ENCODE measurements around the gene NEK4. TPM values are rescaled to one million over a fixed set of nuclear protein-coding genes. Genes with fewer than 3 reads are reported as not detected.

Gene NEK4
- total and polyA plus RNA-seq, 2 donors (not counting 1 experiment from before 2014, with no cell fraction given) = 9.0 to 33.8 TPM

- Histone ChIP-seq H3K9ac (ENCODE audit: low read length) (peak overlapping the region; percentile 82), H4K20me1 (ENCODE audit: control insufficient read depth, insufficient read depth, low read length, poor library complexity, severe bottlenecking) (peaks cover 19% of the 10 kb centered on the region), H3K36me3 (replicated peaks in 1 of 2; ENCODE audit: control extremely low read depth in 1 of 2, control insufficient read depth in 1 of 2, extremely low read depth in 1 of 2, insufficient read depth in 2 of 2, low read length in 1 of 2) (peaks cover 0 to 36% of the 10 kb centered on the region in 2 experiments), H2AFZ (ENCODE audit: insufficient read depth, low read depth, low read length, poor library complexity, severe bottlenecking) (peak overlapping the region; percentile 75), H3K27me3 (replicated peaks in 1 of 4; ENCODE audit: control extremely low read depth in 1 of 4, control insufficient read depth in 3 of 4, insufficient read depth in 4 of 4, low read length in 3 of 4) (no peaks in the 10 kb centered on the region), H3K79me2 (ENCODE audit: control insufficient read depth, insufficient read depth, low read length) (peaks cover 71% of the 10 kb centered on the region), H3K4me1 (ENCODE audit: control insufficient read depth in 2 of 2, insufficient read depth in 2 of 2, low read length in 2 of 2) (peaks cover 20 to 21% of the 10 kb centered on the region in 2 donors), H3K4me3 (ENCODE audit: control extremely low read depth in 1 of 5, extremely low read depth in 1 of 5, insufficient read depth in 1 of 5, low read depth in 2 of 5, low read length in 4 of 5) (peak overlapping the region; percentile 64 to 90 (median 78)), H3K9me3 (ENCODE audit: control extremely low read depth in 1 of 3, control insufficient read depth in 2 of 3, insufficient read depth in 1 of 3, low read length in 2 of 3) (no peaks in the 10 kb centered on the region), H3K4me2 (replicated peaks; ENCODE audit: low read depth, low read length, poor library complexity, severe bottlenecking) (peak overlapping the region; percentile 88), H3K27ac (ENCODE audit: low read length in 2 of 2) (peak overlapping the region; percentile 92 to 97)
- intact Hi-C loops (cut with micrococcal nuclease) = loop anchor here (1.0 to 5.0 kb wide), 7 partner anchors 21 to 662 kb away; partner anchors contain the start of genes DCP1A, NEK4, NISCH and RFT1
- CTCF ChIA-PET = no interaction called here
- H3K9me3 Mint-ChIP-seq (ENCODE audit: insufficient read depth) = no peaks in the 10 kb centered on the region
- DNase-seq = no peak
- POLR2A ChIA-PET = interaction anchor here (3.1 kb wide), 1 partner anchor 20 kb away, joined by 9 read pairs; the partner anchor contains the start of genes GLT8D1 and SPCS1
- peak overlapping the region; percentile 92 for H3K4me3 Mint-ChIP-seq
- under 1% methylated on average over 39 of the region's 41 CpGs for WGBS (ENCODE audit: insufficient coverage)
- peak; percentile 83 for ATAC-seq (ENCODE audit: low read depth)
- TF ChIP-seq EZH2 (IDR thresholded peaks at IDR 0.05; ENCODE audit: borderline replicate concordance, insufficient read depth, low read depth, low read length, poor library complexity, severe bottlenecking) (no peak), CTCF (IDR thresholded peaks at IDR 0.05) (no peak)
- peaks cover 39% of the 10 kb centered on the region for H3K4me1 Mint-ChIP-seq
- H3K27me3 Mint-ChIP-seq = no peaks in the 10 kb centered on the region
- H3K27ac Mint-ChIP-seq = peak overlapping the region; percentile 94
Measured at GRCh38 chr3:52685285-52685708, 85.4 kb downstream of the NEK4 start.

GRCh38 chr3:52684184-52684583, 86.6 kb downstream of the NEK4 start:
- H3K4me3 Mint-ChIP-seq = no peak overlapping the region
- no peak for ATAC-seq (ENCODE audit: low read depth)
- H3K9me3 Mint-ChIP-seq (ENCODE audit: insufficient read depth) = no peaks in the 10 kb centered on the region
- Histone ChIP-seq H3K4me2 (replicated peaks; ENCODE audit: low read depth, low read length, poor library complexity, severe bottlenecking) (peak overlapping the region; percentile 88), H2AFZ (ENCODE audit: insufficient read depth, low read depth, low read length, poor library complexity, severe bottlenecking) (peak overlapping the region; percentile 75), H4K20me1 (ENCODE audit: control insufficient read depth, insufficient read depth, low read length, poor library complexity, severe bottlenecking) (peaks cover 24% of the 10 kb centered on the region), H3K4me3 (ENCODE audit: control extremely low read depth in 1 of 5, extremely low read depth in 1 of 5, insufficient read depth in 1 of 5, low read depth in 2 of 5, low read length in 4 of 5) (no peak overlapping the region), H3K36me3 (replicated peaks in 1 of 2; ENCODE audit: control extremely low read depth in 1 of 2, control insufficient read depth in 1 of 2, extremely low read depth in 1 of 2, insufficient read depth in 2 of 2, low read length in 1 of 2) (peaks cover 0 to 37% of the 10 kb centered on the region in 2 experiments), H3K79me2 (ENCODE audit: control insufficient read depth, insufficient read depth, low read length) (peaks cover 82% of the 10 kb centered on the region), H3K27ac (ENCODE audit: low read length in 2 of 2) (peak overlapping the region in 1 of 2 donors; percentile 97), H3K27me3 (replicated peaks in 1 of 4; ENCODE audit: control extremely low read depth in 1 of 4, control insufficient read depth in 3 of 4, insufficient read depth in 4 of 4, low read length in 3 of 4) (no peaks in the 10 kb centered on the region), H3K9me3 (ENCODE audit: control extremely low read depth in 1 of 3, control insufficient read depth in 2 of 3, insufficient read depth in 1 of 3, low read length in 2 of 3) (no peaks in the 10 kb centered on the region), H3K9ac (ENCODE audit: low read length) (peak overlapping the region; percentile 82), H3K4me1 (ENCODE audit: control insufficient read depth in 2 of 2, insufficient read depth in 2 of 2, low read length in 2 of 2) (peaks cover 20 to 21% of the 10 kb centered on the region in 2 donors)
- no peak overlapping the region for H3K27ac Mint-ChIP-seq
- no peaks in the 10 kb centered on the region for H3K27me3 Mint-ChIP-seq
- DNase-seq = no peak
- CTCF ChIA-PET = interaction anchor here (0.7 kb wide), 1 partner anchor 1340 kb away, joined by 7 read pairs; no protein-coding TSS in a partner anchor
- intact Hi-C loops (cut with micrococcal nuclease) = loop anchor here (2.0 kb wide), 1 partner anchor 363 kb away; the partner anchor contains the start of gene SFMBT1
- TF ChIP-seq EZH2 (IDR thresholded peaks at IDR 0.05; ENCODE audit: borderline replicate concordance, insufficient read depth, low read depth, low read length, poor library complexity, severe bottlenecking) (no peak), CTCF (IDR thresholded peaks at IDR 0.05) (no peak)
- POLR2A ChIA-PET = no interaction called here
- no CpG with 5 or more reads among the region's 5 CpGs for WGBS (ENCODE audit: insufficient coverage)
- H3K4me1 Mint-ChIP-seq = peaks cover 39% of the 10 kb centered on the region

All from B cell (primary cell).